WTC11 (cell line): ENCODE data around the gene RRP8. TPM values are rescaled to one million over a fixed set of nuclear protein-coding genes. Genes with fewer than 3 reads are reported as not detected.

Experiments
- ATAC-seq: fragments of 200-7000 bp; cut with Tn5 transposase; 2 replicates; pipeline ENCODE4 v1.10.0; 2021; ENCODE audit warnings: mild to moderate bottlenecking, moderate library complexity
- CTCF ChIA-PET: fragments of 300-600 bp; sonication (Branson Sonifier 250); formaldehyde crosslinking; loops from one replicate; lab custom pipeline; 2021; ENCODE audit warnings: antibody characterized with exemption; lab: Charles Lee
- POLR2A ChIA-PET: fragments of 350-600 bp; sonication (Branson Sonifier 250); formaldehyde crosslinking; loops from one replicate; lab custom pipeline; 2021; ENCODE audit warnings: antibody characterized with exemption; lab: Charles Lee
- DNase-seq: peaks from one replicate; pipeline ENCODE4 v3.0.0; 2021; ENCODE audit warnings: low spot score
- H3K27ac Mint-ChIP-seq: 2 replicates; pipeline ENCODE4 v1.8.0; 2021; ENCODE audit warnings: mixed read lengths
- H3K27me3 Mint-ChIP-seq: 2 replicates; pipeline ENCODE4 v1.8.0; 2021; ENCODE audit warnings: low read depth, mild to moderate bottlenecking, moderate library complexity, mixed read lengths
- H3K36me3 Mint-ChIP-seq: 2 replicates; pipeline ENCODE4 v1.8.0; 2021; ENCODE audit warnings: mixed read lengths
- H3K4me1 Mint-ChIP-seq: 2 replicates; pipeline ENCODE4 v1.8.0; 2022; ENCODE audit warnings: mixed read lengths
- H3K4me3 Mint-ChIP-seq: 2 replicates; pipeline ENCODE4 v1.8.0; 2021; ENCODE audit warnings: mild to moderate bottlenecking, moderate library complexity, mixed read lengths
- H3K9me3 Mint-ChIP-seq: 2 replicates; pipeline ENCODE4 v1.8.0; 2021; ENCODE audit warnings: mixed read lengths
- EMX1 ChIP-seq: fragments of 250-450 bp; sonication (Bioruptor Pico); IDR thresholded peaks from 2 replicates; pipeline ENCODE4 v1.8.0; 2021; ENCODE audit warnings: mild to moderate bottlenecking
- ERG ChIP-seq: fragments of 250-450 bp; sonication (Bioruptor Pico); IDR thresholded peaks from 2 replicates; pipeline ENCODE4 v1.8.0; 2021; ENCODE audit warnings: mild to moderate bottlenecking
- ESRRA ChIP-seq: sonication (generic); formaldehyde crosslinking; IDR thresholded peaks from 2 replicates; pipeline ENCODE4 v1.8.1; 2022; ENCODE audit warnings: mild to moderate bottlenecking, missing genetic modification reagents, borderline replicate concordance
- GABPB1 ChIP-seq: sonication (generic); formaldehyde crosslinking; IDR thresholded peaks from 2 replicates; pipeline ENCODE4 v1.8.1; 2023; ENCODE audit warnings: mild to moderate bottlenecking, missing genetic modification reagents
- KAT7 ChIP-seq: sonication (generic); formaldehyde crosslinking; IDR thresholded peaks from 2 replicates; pipeline ENCODE4 v1.8.1; 2023; ENCODE audit warnings: missing genetic modification reagents, mild to moderate bottlenecking, borderline replicate concordance
- NFATC4 ChIP-seq: fragments of 250-450 bp; sonication (Bioruptor Pico); IDR thresholded peaks from 2 replicates; pipeline ENCODE4 v1.9.0; 2021; ENCODE audit warnings: mild to moderate bottlenecking
- OVOL2 ChIP-seq: fragments of 250-450 bp; sonication (Bioruptor Pico); IDR thresholded peaks from 2 replicates; pipeline ENCODE4 v1.9.0; 2021; ENCODE audit warnings: mild to moderate bottlenecking, borderline replicate concordance
- PRRX2 ChIP-seq: fragments of 250-450 bp; sonication (Bioruptor Pico); IDR thresholded peaks from 2 replicates; pipeline ENCODE4 v1.8.0; 2021; ENCODE audit warnings: mild to moderate bottlenecking
- RORB ChIP-seq: fragments of 250-450 bp; sonication (Bioruptor Pico); IDR thresholded peaks from 2 replicates; pipeline ENCODE4 v1.9.0; 2021; ENCODE audit warnings: mild to moderate bottlenecking
- SOX15 ChIP-seq: fragments of 250-450 bp; sonication (Bioruptor Pico); IDR thresholded peaks from 2 replicates; pipeline ENCODE4 v1.9.0; 2021; ENCODE audit warnings: mild to moderate bottlenecking
- TCF7 ChIP-seq: sonication (generic); formaldehyde crosslinking; IDR thresholded peaks from 2 replicates; pipeline ENCODE4 v1.8.0; 2022; ENCODE audit warnings: mild to moderate bottlenecking, low read depth, missing genetic modification reagents, moderate library complexity
- TEAD1 ChIP-seq: sonication (generic); formaldehyde crosslinking; IDR thresholded peaks from 2 replicates; pipeline ENCODE4 v1.8.0; 2022; ENCODE audit warnings: mild to moderate bottlenecking, missing genetic modification reagents
- ZBTB21 ChIP-seq: sonication (generic); formaldehyde crosslinking; IDR thresholded peaks from 2 replicates; pipeline ENCODE4 v1.8.1; 2023; ENCODE audit warnings: mild to moderate bottlenecking, missing genetic modification reagents, borderline replicate concordance
- ZNF219 ChIP-seq: sonication (generic); formaldehyde crosslinking; IDR thresholded peaks from 2 replicates; pipeline ENCODE4 v1.8.0; 2023; ENCODE audit warnings: missing genetic modification reagents, mild to moderate bottlenecking, borderline replicate concordance
- ZNF281 ChIP-seq: sonication (generic); formaldehyde crosslinking; IDR thresholded peaks from 2 replicates; pipeline ENCODE4 v1.8.0; 2023; ENCODE audit warnings: mild to moderate bottlenecking, missing genetic modification reagents
- ZSCAN18 ChIP-seq: fragments of 250-450 bp; sonication (Bioruptor Pico); IDR thresholded peaks from 2 replicates; pipeline ENCODE4 v2.1.2; 2022; ENCODE audit warnings: mild to moderate bottlenecking, moderate library complexity
- total RNA-seq: library from RNA; stranded (reverse); gene quantifications from 3 replicates; pipeline ENCODE4 v1.2.3, GENCODE V29; 2021
- TF ChIP-seq, protein P1 (sequence below): sonication (generic); formaldehyde crosslinking; IDR thresholded peaks from 2 replicates; pipeline ENCODE4 v1.8.1; 2023; ENCODE audit warnings: mild to moderate bottlenecking, missing genetic modification reagents
- TF ChIP-seq, protein P2 (sequence below): sonication (generic); formaldehyde crosslinking; IDR thresholded peaks from 2 replicates; pipeline ENCODE4 v1.8.1; 2022; ENCODE audit warnings: mild to moderate bottlenecking, moderate library complexity, missing genetic modification reagents
- TF ChIP-seq, protein P3 (sequence below): sonication (generic); formaldehyde crosslinking; conservative IDR thresholded peaks from 2 replicates; pipeline ENCODE4 v1.8.1; 2022; ENCODE audit warnings: mild to moderate bottlenecking, missing genetic modification reagents

RRP8 gene
- total RNA-seq, 1 experiment from 2014 or later, result 15.0 TPM

DNA sequence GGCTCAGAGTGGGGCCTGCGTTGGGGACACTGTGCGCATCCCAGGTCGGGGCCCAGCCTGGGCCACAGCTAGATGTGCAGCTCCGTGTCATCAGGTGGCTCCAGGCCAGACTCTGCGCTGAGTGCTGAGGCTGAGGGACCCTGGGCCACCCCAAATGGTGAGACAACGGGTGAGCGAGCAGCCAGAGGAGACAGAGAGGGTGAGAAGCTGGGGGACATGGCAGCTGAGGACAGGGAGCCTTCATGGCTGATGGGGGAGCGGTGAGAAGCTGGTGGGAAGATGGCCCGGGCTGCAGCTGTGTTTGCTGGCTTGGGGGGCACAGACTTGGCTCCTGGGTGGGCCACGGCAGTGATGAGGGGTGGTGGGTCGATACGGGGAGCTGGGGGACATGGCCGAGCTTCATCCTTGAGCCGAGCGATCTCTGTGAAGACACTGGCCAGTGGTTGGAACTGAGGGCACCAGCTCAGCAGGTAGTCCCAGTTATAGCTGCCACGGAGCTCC, 18.3 kb upstream of the RRP8 start:
- H3K4me1 Mint-ChIP-seq, result no peaks in the 10 kb centered on the region
- TF ChIP-seq GABPB1 (CRISPR knock-in tag) (no peak), ZNF281 (CRISPR knock-in tag) (no peak), ZBTB21 (CRISPR knock-in tag) (no peak)
- TF ChIP-seq, all 79 proteins: peak for 0
- Mint-ChIP-seq H3K27me3 (no peaks in the 10 kb centered on the region), H3K27ac (no peak overlapping the region), H3K4me3 (no peak overlapping the region), H3K9me3 (no peaks in the 10 kb centered on the region), H3K36me3 (no peaks in the 10 kb centered on the region)
- ATAC-seq, result no peak
- CTCF ChIA-PET, result interaction anchor here (0.9 to 2.2 kb wide), 7 partner anchors 9 to 243 kb away, joined by 3 to 13 read pairs (median 3); partner anchors contain the start of genes MRPL17 and TAF10
- POLR2A ChIA-PET, result interaction anchor here (1.3 to 1.5 kb wide), 2 partner anchors 15 to 19 kb away, joined by 3 to 5 read pairs; no protein-coding TSS in a partner anchor
- DNase-seq, result no peak

GRCh38 chr11:6620636-6621035, 17.2 kb upstream of the RRP8 start:
- POLR2A ChIA-PET, result interaction anchor here (1.3 to 1.5 kb wide), 2 partner anchors 14 to 18 kb away, joined by 3 to 5 read pairs; no protein-coding TSS in a partner anchor
- no peak overlapping the region for H3K27ac Mint-ChIP-seq
- H3K27me3 Mint-ChIP-seq, result no peaks in the 10 kb centered on the region
- no peaks in the 10 kb centered on the region for H3K36me3 Mint-ChIP-seq
- DNase-seq (no peak), ATAC-seq (no peak)
- no peaks in the 10 kb centered on the region for H3K9me3 Mint-ChIP-seq
- TF ChIP-seq SOX15 (CRISPR knock-in tag) (no peak), ESRRA (CRISPR knock-in tag) (no peak), ZNF219 (CRISPR knock-in tag) (no peak), RORB (CRISPR knock-in tag) (no peak), NFATC4 (CRISPR knock-in tag) (no peak), OVOL2 (CRISPR knock-in tag) (no peak), TCF7 (CRISPR knock-in tag) (no peak), GABPB1 (CRISPR knock-in tag) (no peak), ERG (no peak), ZNF281 (CRISPR knock-in tag) (no peak), PRRX2 (CRISPR knock-in tag) (no peak), EMX1 (CRISPR knock-in tag) (no peak), TEAD1 (no peak), KAT7 (CRISPR knock-in tag) (no peak), ZSCAN18 (CRISPR knock-in tag) (no peak)
- TF ChIP-seq, protein P1, sequence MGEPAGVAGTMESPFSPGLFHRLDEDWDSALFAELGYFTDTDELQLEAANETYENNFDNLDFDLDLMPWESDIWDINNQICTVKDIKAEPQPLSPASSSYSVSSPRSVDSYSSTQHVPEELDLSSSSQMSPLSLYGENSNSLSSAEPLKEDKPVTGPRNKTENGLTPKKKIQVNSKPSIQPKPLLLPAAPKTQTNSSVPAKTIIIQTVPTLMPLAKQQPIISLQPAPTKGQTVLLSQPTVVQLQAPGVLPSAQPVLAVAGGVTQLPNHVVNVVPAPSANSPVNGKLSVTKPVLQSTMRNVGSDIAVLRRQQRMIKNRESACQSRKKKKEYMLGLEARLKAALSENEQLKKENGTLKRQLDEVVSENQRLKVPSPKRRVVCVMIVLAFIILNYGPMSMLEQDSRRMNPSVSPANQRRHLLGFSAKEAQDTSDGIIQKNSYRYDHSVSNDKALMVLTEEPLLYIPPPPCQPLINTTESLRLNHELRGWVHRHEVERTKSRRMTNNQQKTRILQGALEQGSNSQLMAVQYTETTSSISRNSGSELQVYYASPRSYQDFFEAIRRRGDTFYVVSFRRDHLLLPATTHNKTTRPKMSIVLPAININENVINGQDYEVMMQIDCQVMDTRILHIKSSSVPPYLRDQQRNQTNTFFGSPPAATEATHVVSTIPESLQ, result no peak
- TF ChIP-seq, protein P2, sequence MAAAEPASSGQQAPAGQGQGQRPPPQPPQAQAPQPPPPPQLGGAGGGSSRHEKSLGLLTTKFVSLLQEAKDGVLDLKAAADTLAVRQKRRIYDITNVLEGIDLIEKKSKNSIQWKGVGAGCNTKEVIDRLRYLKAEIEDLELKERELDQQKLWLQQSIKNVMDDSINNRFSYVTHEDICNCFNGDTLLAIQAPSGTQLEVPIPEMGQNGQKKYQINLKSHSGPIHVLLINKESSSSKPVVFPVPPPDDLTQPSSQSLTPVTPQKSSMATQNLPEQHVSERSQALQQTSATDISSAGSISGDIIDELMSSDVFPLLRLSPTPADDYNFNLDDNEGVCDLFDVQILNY (CRISPR knock-in tag), result no peak
- TF ChIP-seq, protein P3, sequence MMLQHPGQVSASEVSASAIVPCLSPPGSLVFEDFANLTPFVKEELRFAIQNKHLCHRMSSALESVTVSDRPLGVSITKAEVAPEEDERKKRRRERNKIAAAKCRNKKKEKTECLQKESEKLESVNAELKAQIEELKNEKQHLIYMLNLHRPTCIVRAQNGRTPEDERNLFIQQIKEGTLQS (CRISPR knock-in tag), result no peak
- no peaks in the 10 kb centered on the region for H3K4me1 Mint-ChIP-seq
- H3K4me3 Mint-ChIP-seq, result no peak overlapping the region
- CTCF ChIA-PET, result interaction anchor here (1.4 to 3.2 kb wide), 5 partner anchors 9 to 241 kb away, joined by 4 to 13 read pairs (median 11); partner anchors contain the start of gene TAF10
